IPS-20b (cell line): ENCODE measurements around the gene POLR1D.
A peak's percentile ranks its signal among the peaks of the same experiment; 100 is the strongest.
"Not testable (repeated sequence)": the region's sequence is repeated elsewhere in the genome, so short reads cannot be mapped to it uniquely, and the experiment has no call there.

Source experiments
- H3K27ac ChIP-seq: one replicate; pipeline ENCODE4 v1.5.1; 2013; ENCODE audit warnings: low read length
- H3K27me3 ChIP-seq: 2 replicates; pipeline ENCODE4 v1.6.1; 2013; ENCODE audit warnings: mild to moderate bottlenecking, low read length, inconsistent platforms; ENCODE audit not compliant: insufficient read depth
- H3K36me3 ChIP-seq: 2 replicates; pipeline ENCODE4 v1.6.1; 2013; ENCODE audit warnings: low read depth, mild to moderate bottlenecking, inconsistent platforms, low read length, moderate library complexity; ENCODE audit not compliant: insufficient read depth
- H3K4me1 ChIP-seq: 2 replicates; pipeline ENCODE4 v1.6.1; 2013; ENCODE audit warnings: mild to moderate bottlenecking, control low read depth, inconsistent platforms, low read length, moderate library complexity; ENCODE audit not compliant: insufficient read depth
- H3K4me3 ChIP-seq: 2 replicates; pipeline ENCODE4 v1.5.1; 2013; ENCODE audit warnings: mild to moderate bottlenecking, low read length, inconsistent platforms
- H3K9ac ChIP-seq: 2 replicates; pipeline ENCODE4 v1.6.1; 2013; ENCODE audit warnings: low read depth, mild to moderate bottlenecking, inconsistent platforms, low read length, moderate library complexity
- H3K9me3 ChIP-seq: 2 replicates; pipeline ENCODE4 v1.6.1; 2013; ENCODE audit warnings: mild to moderate bottlenecking, low read depth, low read length, inconsistent platforms; ENCODE audit not compliant: insufficient read depth

Gene POLR1D

GRCh38 chr13:27619093-27619727, 2.5 kb upstream of the POLR1D start:
- H3K27ac ChIP-seq, result no peak overlapping the region
- peak overlapping the region; percentile 70; the same call in 1 of the 2 replicates for H3K9ac ChIP-seq
- H3K27me3 ChIP-seq, result peaks cover 8% of the 10 kb centered on the region; the same call in 1 of the 2 replicates
- peaks cover 16% of the 10 kb centered on the region for H3K36me3 ChIP-seq
- H3K4me3 ChIP-seq, result peak overlapping the region; percentile 80
- no peaks in the 10 kb centered on the region for H3K9me3 ChIP-seq
- H3K4me1 ChIP-seq, result peaks cover 24% of the 10 kb centered on the region

GRCh38 chr13:27619728-27620376, 1.8 kb upstream of the POLR1D start:
- Histone ChIP-seq H3K9me3 (no peaks in the 10 kb centered on the region), H3K4me3 (peak overlapping the region; percentile 80)

GRCh38 chr13:27620377-27621115, 1.1 kb upstream of the POLR1D start, which contains the start of gene LNX2:
Gene LNX2 (minus strand): TSS chr13:27620529. CDS start chr13:27581703, 38,826 bp downstream.
- Histone ChIP-seq H3K9ac (peak within 1 kb of the TSS; percentile 94), H3K9me3 (no peaks in the 10 kb centered on the region), H3K4me1 (peaks cover 24% of the 10 kb centered on the region), H3K36me3 (peaks cover 28% of the 10 kb centered on the region), H3K4me3 (peak within 1 kb of the TSS; percentile 95), H3K27ac (peak within 1 kb of the TSS; percentile 94), H3K27me3 (peaks cover 8% of the 10 kb centered on the region; the same call in 1 of the 2 replicates)

More at GRCh38 chr13:27619728-27620376, 1.8 kb upstream of the POLR1D start:
- H3K4me1 ChIP-seq, result peaks cover 24% of the 10 kb centered on the region
- H3K27ac ChIP-seq, result no peak overlapping the region
- H3K9ac ChIP-seq, result peak overlapping the region; percentile 70; the same call in 1 of the 2 replicates
- H3K36me3 ChIP-seq, result peaks cover 21% of the 10 kb centered on the region
- H3K27me3 ChIP-seq, result peaks cover 8% of the 10 kb centered on the region; the same call in 1 of the 2 replicates

- peaks cover 8% of the 10 kb centered on the region; the same call in 1 of the 2 replicates for H3K27me3 ChIP-seq
- H3K9ac ChIP-seq, result peak overlapping the region; percentile 94
- H3K4me1 ChIP-seq, result peaks cover 24% of the 10 kb centered on the region
- no peaks in the 10 kb centered on the region for H3K9me3 ChIP-seq
- peaks cover 33% of the 10 kb centered on the region for H3K36me3 ChIP-seq
- H3K4me3 ChIP-seq, result peak overlapping the region; percentile 95
- peak overlapping the region; percentile 94 for H3K27ac ChIP-seq
Measured at GRCh38 chr13:27621116-27621365, 651 bp upstream of the POLR1D start.

GRCh38 chr13:27622102-27622820, 569 bp downstream of the POLR1D start:
- Histone ChIP-seq H3K27ac (peak overlapping the region; percentile 52), H3K9me3 (no peaks in the 10 kb centered on the region), H3K9ac (peak overlapping the region; percentile 92), H3K4me3 (peak overlapping the region; percentile 95), H3K36me3 (peaks cover 42% of the 10 kb centered on the region), H3K4me1 (peaks cover 24% of the 10 kb centered on the region), H3K27me3 (peaks cover 8% of the 10 kb centered on the region; the same call in 1 of the 2 replicates)

GRCh38 chr13:27622881-27623280, 1.2 kb downstream of the POLR1D start:
- H3K9ac ChIP-seq, result peak overlapping the region; percentile 92; the same call in 1 of the 2 replicates
- H3K9me3 ChIP-seq, result no peaks in the 10 kb centered on the region
- peak overlapping the region; percentile 95 for H3K4me3 ChIP-seq
- H3K4me1 ChIP-seq, result peaks cover 21% of the 10 kb centered on the region
- H3K27me3 ChIP-seq, result peaks cover 8% of the 10 kb centered on the region; the same call in 1 of the 2 replicates
- H3K27ac ChIP-seq, result no peak overlapping the region
- H3K36me3 ChIP-seq, result peaks cover 46% of the 10 kb centered on the region

GRCh38 chr13:27624071-27624470, 2.4 kb downstream of the POLR1D start:
- no peaks in the 10 kb centered on the region for H3K9me3 ChIP-seq
- H3K9ac ChIP-seq, result no peak overlapping the region
- H3K27ac ChIP-seq, result no peak overlapping the region
- peak overlapping the region; percentile 95; the same call in 1 of the 2 replicates for H3K4me3 ChIP-seq
- peaks cover 51% of the 10 kb centered on the region for H3K36me3 ChIP-seq
- H3K27me3 ChIP-seq, result peaks cover 5% of the 10 kb centered on the region; the same call in 1 of the 2 replicates
- H3K4me1 ChIP-seq, result peaks cover 10% of the 10 kb centered on the region

GRCh38 chr13:27625839-27626238, 4.1 kb downstream of the POLR1D start:
- Histone ChIP-seq H3K27me3 (no peaks in the 10 kb centered on the region), H3K4me1 (peaks cover 8% of the 10 kb centered on the region), H3K9ac (no peak overlapping the region), H3K9me3 (no peaks in the 10 kb centered on the region), H3K36me3 (peaks cover 52% of the 10 kb centered on the region), H3K4me3 (no peak overlapping the region), H3K27ac (no peak overlapping the region)

- Histone ChIP-seq H3K27me3 (no peaks in the 10 kb centered on the region), H3K27ac (no peak overlapping the region), H3K4me1 (peaks cover 8% of the 10 kb centered on the region), H3K9me3 (no peaks in the 10 kb centered on the region), H3K4me3 (no peak overlapping the region), H3K9ac (no peak overlapping the region), H3K36me3 (peaks cover 62% of the 10 kb centered on the region)
Measured at GRCh38 chr13:27627380-27627779, 5.7 kb downstream of the POLR1D start.

GRCh38 chr13:27628081-27628480, 6.4 kb downstream of the POLR1D start:
- no peak overlapping the region for H3K4me3 ChIP-seq
- peaks cover 4% of the 10 kb centered on the region for H3K4me1 ChIP-seq
- H3K9ac ChIP-seq, result no peak overlapping the region
- no peaks in the 10 kb centered on the region for H3K27me3 ChIP-seq
- H3K27ac ChIP-seq, result no peak overlapping the region
- H3K9me3 ChIP-seq, result no peaks in the 10 kb centered on the region
- peaks cover 64% of the 10 kb centered on the region for H3K36me3 ChIP-seq

- H3K27me3 ChIP-seq, H3K4me3 ChIP-seq, H3K9ac ChIP-seq, H3K4me1 ChIP-seq, H3K27ac ChIP-seq, H3K9me3 ChIP-seq: not testable (repeated sequence)
- peaks cover 62% of the 10 kb centered on the region for H3K36me3 ChIP-seq
Measured at GRCh38 chr13:27628766-27629165, 7.1 kb downstream of the POLR1D start.
